ENCODE measurements around the gene KDM1B.

Gene KDM1B

GRCh38 chr6:18155150-18155863 is at the start of gene KDM1B:
KDM1B (plus strand) TSS chr6:18155422; CDS start chr6:18159896, 4,474 bp downstream.
- TF ChIP-seq EZH2 (IDR thresholded peaks at IDR 0.05; ENCODE audit: borderline replicate concordance, low read length) = no peak
- no peak for TF ChIP-seq CTCF (IDR thresholded peaks at IDR 0.05; ENCODE audit: low read length)
- Histone ChIP-seq H3K9ac (ENCODE audit: low read length) (peak within 1 kb of the TSS; percentile 94), H3K4me3 (ENCODE audit: low read depth, low read length, poor library complexity, severe bottlenecking) (peak within 1 kb of the TSS; percentile 92), H3K4me1 (ENCODE audit: insufficient read depth, low read length, severe bottlenecking) (peaks cover 25% of the 10 kb centered on the region), H3F3A (ENCODE audit: insufficient read depth, low read length) (no peaks in the 10 kb centered on the region), H3K9me3 (ENCODE audit: low read length) (no peaks in the 10 kb centered on the region), H3K79me2 (ENCODE audit: insufficient read depth, low read length) (no peaks in the 10 kb centered on the region), H3K27me3 (ENCODE audit: insufficient read depth, low read length) (no peaks in the 10 kb centered on the region), H3K27ac (ENCODE audit: low read depth, low read length, poor library complexity, severe bottlenecking) (peak within 1 kb of the TSS; percentile 58), H2AFZ (ENCODE audit: low read length) (no peak within 1 kb of the TSS), H3K9me2 (ENCODE audit: low read depth, low read length) (no peaks in the 10 kb centered on the region), H3K36me3 (ENCODE audit: insufficient read depth, low read length) (peaks cover 11% of the 10 kb centered on the region), H4K20me1 (ENCODE audit: insufficient read depth, low read length) (no peaks in the 10 kb centered on the region), H3K4me2 (ENCODE audit: low read length) (peak within 1 kb of the TSS; percentile 82)

GRCh38 chr6:18107061-18107460 is 48.2 kb upstream of the KDM1B start:
- Histone ChIP-seq H3K27ac (ENCODE audit: low read depth, low read length, poor library complexity, severe bottlenecking) (no peak overlapping the region), H3K36me3 (ENCODE audit: insufficient read depth, low read length) (no peaks in the 10 kb centered on the region), H2AFZ (ENCODE audit: low read length) (no peak overlapping the region), H3K9me3 (ENCODE audit: low read length) (peaks cover 3% of the 10 kb centered on the region; the same call in 1 of the 2 replicates), H3K9me2 (ENCODE audit: low read depth, low read length) (no peaks in the 10 kb centered on the region), H3K4me1 (ENCODE audit: insufficient read depth, low read length, severe bottlenecking) (no peaks in the 10 kb centered on the region), H3K4me3 (ENCODE audit: low read depth, low read length, poor library complexity, severe bottlenecking) (no peak overlapping the region), H3F3A (ENCODE audit: insufficient read depth, low read length) (no peaks in the 10 kb centered on the region), H3K4me2 (ENCODE audit: low read length) (no peak overlapping the region), H4K20me1 (ENCODE audit: insufficient read depth, low read length) (no peaks in the 10 kb centered on the region), H3K27me3 (ENCODE audit: insufficient read depth, low read length) (no peaks in the 10 kb centered on the region; the same call in 1 of the 2 replicates), H3K79me2 (ENCODE audit: insufficient read depth, low read length) (no peaks in the 10 kb centered on the region), H3K9ac (ENCODE audit: low read length) (no peak overlapping the region)
- TF ChIP-seq EZH2 (IDR thresholded peaks at IDR 0.05; ENCODE audit: borderline replicate concordance, low read length) (no peak), CTCF (IDR thresholded peaks at IDR 0.05; ENCODE audit: low read length) (no peak)

- Histone ChIP-seq H3K27me3 (ENCODE audit: insufficient read depth, low read length) (no peaks in the 10 kb centered on the region), H3K79me2 (ENCODE audit: insufficient read depth, low read length) (no peaks in the 10 kb centered on the region), H3K9me2 (ENCODE audit: low read depth, low read length) (no peaks in the 10 kb centered on the region), H3K9ac (ENCODE audit: low read length) (no peak overlapping the region), H3K27ac (ENCODE audit: low read depth, low read length, poor library complexity, severe bottlenecking) (no peak overlapping the region), H4K20me1 (ENCODE audit: insufficient read depth, low read length) (no peaks in the 10 kb centered on the region), H2AFZ (ENCODE audit: low read length) (no peak overlapping the region), H3K4me2 (ENCODE audit: low read length) (no peak overlapping the region), H3K4me3 (ENCODE audit: low read depth, low read length, poor library complexity, severe bottlenecking) (no peak overlapping the region), H3K36me3 (ENCODE audit: insufficient read depth, low read length) (no peaks in the 10 kb centered on the region), H3K4me1 (ENCODE audit: insufficient read depth, low read length, severe bottlenecking) (no peaks in the 10 kb centered on the region), H3F3A (ENCODE audit: insufficient read depth, low read length) (no peaks in the 10 kb centered on the region), H3K9me3 (ENCODE audit: low read length) (peaks cover 3% of the 10 kb centered on the region; the same call in 1 of the 2 replicates)
- no peak for TF ChIP-seq CTCF (IDR thresholded peaks at IDR 0.05; ENCODE audit: low read length)
- TF ChIP-seq EZH2 (IDR thresholded peaks at IDR 0.05; ENCODE audit: borderline replicate concordance, low read length) = no peak
Observed at GRCh38 chr6:18110162-18110561, 45.1 kb upstream of the KDM1B start.
